ENCODE measurements around the gene INSC. TPM values are rescaled to one million over a fixed set of nuclear protein-coding genes. Genes with fewer than 3 reads are reported as not detected.

Gene INSC
- total and polyA plus RNA-seq, 2 of the 4 experiments (the other 2 are of a cell fraction): 0.53 to 1.4 TPM

DNA sequence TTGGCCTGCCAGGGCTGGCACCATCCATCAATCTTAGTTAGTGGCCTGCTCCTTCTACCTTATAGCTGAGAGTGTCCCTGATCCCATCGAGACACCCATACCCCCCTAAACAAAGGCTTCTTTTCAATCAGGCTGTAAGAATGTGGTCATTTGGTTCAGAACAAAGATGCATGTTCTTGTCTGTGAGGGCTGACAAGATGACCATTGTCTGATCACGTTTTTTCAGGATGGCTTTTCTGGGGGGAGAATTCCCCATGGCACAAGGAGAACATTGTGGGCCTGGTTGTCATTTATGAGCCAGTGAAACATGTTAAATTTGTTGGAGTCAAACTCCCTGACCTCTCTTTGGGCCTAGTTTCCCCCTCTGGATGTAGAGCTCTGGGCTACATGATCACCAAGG lies 160.4 kb downstream of the INSC start:
- dilution Hi-C loops (cut with HindIII; ENCODE audit: low sequenced_read_pairs, unreplicated experiment) (no loop called here), intact Hi-C loops (cut with micrococcal nuclease) (no loop called here), in situ Hi-C loops (cut with MboI; ENCODE audit: low sequenced_read_pairs) (no loop called here)
- Histone ChIP-seq H3K56ac (ENCODE audit: extremely low read depth, insufficient read depth, low read length) (no peak overlapping the region), H3K18ac (ENCODE audit: low read depth, low read length) (no peak overlapping the region), H3K14ac (replicated peaks; ENCODE audit: low read depth, low read length) (no peak overlapping the region), H3K79me1 (ENCODE audit: low read depth in 1 of 2, low read length in 2 of 2) (no peaks in the 10 kb centered on the region), H3K23ac (ENCODE audit: low read depth, low read length) (no peak overlapping the region), H4K91ac (ENCODE audit: insufficient read depth, low read depth, low read length) (no peak overlapping the region), H3K36me3 (ENCODE audit: control insufficient read depth, insufficient read depth, low read length) (no peaks in the 10 kb centered on the region), H2AK5ac (ENCODE audit: low read depth, low read length) (no peak overlapping the region), H3K9ac (ENCODE audit: low read depth, low read length) (no peak overlapping the region), H3K4me2 (ENCODE audit: low read depth, low read length) (no peak overlapping the region), H3K4ac (ENCODE audit: low read depth, low read length) (no peak overlapping the region), H2AK9ac (replicated peaks; ENCODE audit: low read depth, low read length, poor library complexity) (no peak overlapping the region), H2BK120ac (ENCODE audit: low read depth, low read length) (no peak overlapping the region), H4K5ac (ENCODE audit: low read depth, low read length) (no peak overlapping the region), H3K9me1 (ENCODE audit: insufficient read depth, low read length) (no peaks in the 10 kb centered on the region), H3K4me3 (ENCODE audit: insufficient read depth, low read depth, low read length) (no peak overlapping the region), H2AFZ (replicated peaks; ENCODE audit: low read length, poor library complexity) (no peak overlapping the region), H4K20me1 (ENCODE audit: insufficient read depth, low read length) (no peaks in the 10 kb centered on the region), H2BK20ac (ENCODE audit: low read depth, low read length) (no peak overlapping the region), H3K27me3 (ENCODE audit: control insufficient read depth, insufficient read depth, low read length) (peaks cover 3% of the 10 kb centered on the region), H3K27ac (ENCODE audit: insufficient read depth, low read length) (no peak overlapping the region), H2BK15ac (ENCODE audit: low read depth, low read length) (no peak overlapping the region), H2BK5ac (ENCODE audit: low read depth, low read length, poor library complexity, severe bottlenecking) (no peak overlapping the region), H3K9me3 (ENCODE audit: control insufficient read depth, insufficient read depth, low read length) (no peaks in the 10 kb centered on the region), H3K4me1 (ENCODE audit: control insufficient read depth, insufficient read depth, low read length) (no peaks in the 10 kb centered on the region), H4K8ac (ENCODE audit: low read depth in 2 of 2, low read length in 2 of 2) (no peak overlapping the region)
- ChIA-PET POLR2A (ENCODE audit: unreplicated experiment) (no interaction called here), CTCF (no interaction called here)
- no CpG with 5 or more reads among the region's 2 CpGs for WGBS, 2 experiments (ENCODE audit: extremely low coverage in 2 of 2, insufficient read length in 1 of 2)
- TF ChIP-seq MAZ (IDR thresholded peaks at IDR 0.05; ENCODE audit: borderline replicate concordance, low read depth, low read length) (no peak), FOS (IDR thresholded peaks at IDR 0.05; ENCODE audit: low read depth, low read length) (no peak), MXI1 (IDR thresholded peaks at IDR 0.05; ENCODE audit: borderline replicate concordance, low read depth, low read length) (no peak), RCOR1 (IDR thresholded peaks at IDR 0.05; ENCODE audit: insufficient replicate concordance, low read length) (no peak), CEBPB (IDR thresholded peaks at IDR 0.05; ENCODE audit: low read depth, low read length) (no peak), CTCF (conservative IDR thresholded peaks at IDR 0.05; ENCODE audit: low read depth, low read length) (no peak), NFE2L2 (IDR thresholded peaks at IDR 0.05; ENCODE audit: low read depth, low read length) (no peak), MAFK (IDR thresholded peaks at IDR 0.05; ENCODE audit: low read depth, low read length) (no peak), CHD1 (IDR thresholded peaks at IDR 0.05; ENCODE audit: low read depth, low read length) (no peak), RFX5 (IDR thresholded peaks at IDR 0.05; ENCODE audit: low read depth, low read length) (no peak), BHLHE40 (IDR thresholded peaks at IDR 0.05; ENCODE audit: low read depth, low read length) (no peak), POLR2A (IDR thresholded peaks at IDR 0.05; ENCODE audit: low read depth, low read length) (no peak), ELK1 (IDR thresholded peaks at IDR 0.05; ENCODE audit: borderline replicate concordance, low read depth, low read length) (no peak), RAD21 (IDR thresholded peaks at IDR 0.05; ENCODE audit: low read length) (no peak), SMC3 (IDR thresholded peaks at IDR 0.05; ENCODE audit: low read depth, low read length) (no peak)
- TF ChIP-seq, protein P1, sequence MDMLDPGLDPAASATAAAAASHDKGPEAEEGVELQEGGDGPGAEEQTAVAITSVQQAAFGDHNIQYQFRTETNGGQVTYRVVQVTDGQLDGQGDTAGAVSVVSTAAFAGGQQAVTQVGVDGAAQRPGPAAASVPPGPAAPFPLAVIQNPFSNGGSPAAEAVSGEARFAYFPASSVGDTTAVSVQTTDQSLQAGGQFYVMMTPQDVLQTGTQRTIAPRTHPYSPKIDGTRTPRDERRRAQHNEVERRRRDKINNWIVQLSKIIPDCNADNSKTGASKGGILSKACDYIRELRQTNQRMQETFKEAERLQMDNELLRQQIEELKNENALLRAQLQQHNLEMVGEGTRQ (IDR thresholded peaks at IDR 0.05; ENCODE audit: low read depth, low read length): no peak
- no TSS peak for BruUV-seq (replicated peaks)
- no peak for DNase-seq
- no peak for ATAC-seq (ENCODE audit: low read depth)
